ENCODE measurements around the gene CFAP97D2.
"Not testable (repeated sequence)": the region's sequence is repeated elsewhere in the genome, so short reads cannot be mapped to it uniquely, and the experiment has no call there.

- TF ChIP-seq CTCF, POLR2A (IDR thresholded peaks at IDR 0.05): not testable (repeated sequence)
These were observed 20.0 kb upstream of the CFAP97D2 start for GRCh38 chr13:114158869-114159666.

All from right lobe of liver (tissue), 4 donors.